ENCODE measurements around the gene CHCHD3. TPM values are rescaled to one million over a fixed set of nuclear protein-coding genes. Genes with fewer than 3 reads are reported as not detected.

CHCHD3 gene
- total RNA-seq, 1 experiment from 2014 or later = 114 TPM

- TF ChIP-seq TEAD4 (CRISPR knock-in tag; IDR thresholded peaks at IDR 0.05) (no peak), E2F4 (CRISPR knock-in tag; IDR thresholded peaks at IDR 0.05; ENCODE audit: borderline replicate concordance, low read depth) (no peak), ZMAT4 (CRISPR knock-in tag; IDR thresholded peaks at IDR 0.05) (no peak), ZNF532 (CRISPR knock-in tag; IDR thresholded peaks at IDR 0.05; ENCODE audit: borderline replicate concordance) (no peak), USF1 (CRISPR knock-in tag; IDR thresholded peaks at IDR 0.05) (no peak), ZNF263 (CRISPR knock-in tag; IDR thresholded peaks at IDR 0.05; ENCODE audit: low read depth) (no peak), GRHL2 (CRISPR knock-in tag; IDR thresholded peaks at IDR 0.05; ENCODE audit: insufficient replicate concordance, severe bottlenecking) (no peak), ZBTB43 (CRISPR knock-in tag; IDR thresholded peaks at IDR 0.05) (no peak), ZSCAN18 (CRISPR knock-in tag; IDR thresholded peaks at IDR 0.05) (no peak), ELF4 (CRISPR knock-in tag; IDR thresholded peaks at IDR 0.05; ENCODE audit: low read depth) (no peak), ZNF138 (CRISPR knock-in tag; conservative IDR thresholded peaks at IDR 0.05) (no peak), HMGA2 (CRISPR knock-in tag; IDR thresholded peaks at IDR 0.05) (no peak), RELA (CRISPR knock-in tag; IDR thresholded peaks at IDR 0.05; ENCODE audit: borderline replicate concordance) (no peak), ESRRA (CRISPR knock-in tag; IDR thresholded peaks at IDR 0.05; ENCODE audit: borderline replicate concordance) (no peak), ZNF317 (CRISPR knock-in tag; IDR thresholded peaks at IDR 0.05; ENCODE audit: borderline replicate concordance, low read depth) (no peak)
Observed at GRCh38 chr7:133119067-133119466, 37.2 kb upstream of the CHCHD3 start (continued).

- CTCF ChIA-PET = interaction anchor here (0.7 kb wide), 1 partner anchor 114 kb away, joined by 3 read pairs; no protein-coding TSS in a partner anchor
- 0 out of 2 replicates have a peak, but pooled peaks cover under 1% of the 10 kb centered on the region for H3K9me3 Mint-ChIP-seq
- TF ChIP-seq IRF1 (CRISPR knock-in tag; IDR thresholded peaks at IDR 0.05) = no peak
- no peak for TF ChIP-seq PREB (CRISPR knock-in tag; IDR thresholded peaks at IDR 0.05; ENCODE audit: borderline replicate concordance)
- TF ChIP-seq ATF1 (CRISPR knock-in tag; IDR thresholded peaks at IDR 0.05) = no peak
- TF ChIP-seq USF2 (CRISPR knock-in tag; IDR thresholded peaks at IDR 0.05) = no peak
- no peak for TF ChIP-seq HMGXB4 (CRISPR knock-in tag; IDR thresholded peaks at IDR 0.05)
Observed at GRCh38 chr7:133118261-133118660, 36.4 kb upstream of the CHCHD3 start.

More at GRCh38 chr7:133118261-133118660, 36.4 kb upstream of the CHCHD3 start:
- H3K36me3 Mint-ChIP-seq = no peaks in the 10 kb centered on the region
- H3K4me1 Mint-ChIP-seq = peaks cover 19% of the 10 kb centered on the region
- no peaks in the 10 kb centered on the region; the same call in 1 of the 2 replicates for H3K27me3 Mint-ChIP-seq (ENCODE audit: low read depth)
- DNase-seq (ENCODE audit: low spot score) (no peak), ATAC-seq (no peak)
- H3K4me3 Mint-ChIP-seq = no peak overlapping the region
- POLR2A ChIA-PET = no interaction called here
- H3K27ac Mint-ChIP-seq = no peak overlapping the region

All from WTC11 (cell line).